ENCODE data around the gene FAM171A1.

FAM171A1 gene

DNA sequence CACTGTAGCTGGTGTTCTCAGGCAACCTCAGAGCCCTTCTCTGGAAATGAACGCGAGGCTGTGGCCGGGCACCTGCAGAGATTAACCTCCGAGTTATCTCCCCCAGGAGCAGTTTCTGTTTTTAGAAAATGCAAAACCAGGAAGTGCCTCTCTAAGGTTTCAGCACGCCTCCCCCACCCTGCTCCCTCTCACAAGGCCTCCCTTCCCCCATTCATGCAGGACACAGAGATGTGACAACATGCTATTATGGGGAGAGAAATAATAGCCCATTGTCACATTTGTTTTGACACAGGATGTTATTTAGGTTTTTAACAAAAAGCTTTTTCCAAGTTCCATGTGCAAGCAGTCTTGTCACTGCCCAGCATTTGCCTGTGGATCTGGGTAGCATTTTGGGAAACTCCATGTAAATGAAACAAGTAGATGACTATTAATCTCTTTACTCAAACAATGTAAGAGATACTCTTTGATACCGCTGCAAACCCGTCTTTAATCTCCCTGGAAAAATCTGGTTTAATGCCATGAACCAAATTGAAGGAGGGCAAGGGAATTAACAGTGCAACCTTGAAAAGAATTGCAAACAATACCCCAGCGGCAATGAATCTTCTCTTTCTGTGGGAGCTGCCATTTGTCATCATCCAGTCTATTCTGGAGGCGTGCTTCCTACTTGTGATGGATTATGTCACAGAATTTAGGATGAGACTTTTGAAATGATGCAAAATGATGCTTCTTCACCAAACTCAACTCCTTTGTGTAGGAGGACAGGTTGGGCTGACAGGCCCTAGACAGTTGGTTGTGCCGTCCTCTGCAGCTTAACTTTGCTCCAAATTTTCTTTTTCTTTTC, 116.1 kb downstream of the FAM171A1 start:
- Histone ChIP-seq H3K36me3 (replicated peaks; ENCODE audit: insufficient read depth, low read length) (no peaks in the 10 kb centered on the region), H3K4me3 (ENCODE audit: low read length) (peak overlapping the region; percentile 60), H3K9me2 (replicated peaks; ENCODE audit: insufficient read depth, low read length) (no peaks in the 10 kb centered on the region), H3K79me2 (ENCODE audit: low read length) (peaks cover 25% of the 10 kb centered on the region), H3F3A (ENCODE audit: insufficient read depth, low read length) (peaks cover 16% of the 10 kb centered on the region), H3K4me1 (ENCODE audit: low read length) (peaks cover 24% of the 10 kb centered on the region), H3K4me2 (ENCODE audit: low read depth, low read length) (peak overlapping the region; percentile 79), H3K27ac (ENCODE audit: low read length) (peak overlapping the region; percentile 75), H4K20me1 (ENCODE audit: insufficient read depth, low read length) (no peaks in the 10 kb centered on the region), H2AFZ (ENCODE audit: low read length) (peak overlapping the region; percentile 64), H3K27me3 (replicated peaks; ENCODE audit: insufficient read depth, low read length) (no peaks in the 10 kb centered on the region), H3K9ac (ENCODE audit: low read length) (peak overlapping the region; percentile 32; the same call in 1 of the 2 replicates), H3K9me3 (replicated peaks; ENCODE audit: insufficient read depth, low read length) (no peaks in the 10 kb centered on the region)
- TF ChIP-seq EZH2 (optimal IDR thresholded peaks at IDR 0.05; ENCODE audit: low read depth, low read length) (no peak), EZH2phosphoT487 (IDR thresholded peaks at IDR 0.05; ENCODE audit: low read length) (no peak)
- TF ChIP-seq, protein P1, sequence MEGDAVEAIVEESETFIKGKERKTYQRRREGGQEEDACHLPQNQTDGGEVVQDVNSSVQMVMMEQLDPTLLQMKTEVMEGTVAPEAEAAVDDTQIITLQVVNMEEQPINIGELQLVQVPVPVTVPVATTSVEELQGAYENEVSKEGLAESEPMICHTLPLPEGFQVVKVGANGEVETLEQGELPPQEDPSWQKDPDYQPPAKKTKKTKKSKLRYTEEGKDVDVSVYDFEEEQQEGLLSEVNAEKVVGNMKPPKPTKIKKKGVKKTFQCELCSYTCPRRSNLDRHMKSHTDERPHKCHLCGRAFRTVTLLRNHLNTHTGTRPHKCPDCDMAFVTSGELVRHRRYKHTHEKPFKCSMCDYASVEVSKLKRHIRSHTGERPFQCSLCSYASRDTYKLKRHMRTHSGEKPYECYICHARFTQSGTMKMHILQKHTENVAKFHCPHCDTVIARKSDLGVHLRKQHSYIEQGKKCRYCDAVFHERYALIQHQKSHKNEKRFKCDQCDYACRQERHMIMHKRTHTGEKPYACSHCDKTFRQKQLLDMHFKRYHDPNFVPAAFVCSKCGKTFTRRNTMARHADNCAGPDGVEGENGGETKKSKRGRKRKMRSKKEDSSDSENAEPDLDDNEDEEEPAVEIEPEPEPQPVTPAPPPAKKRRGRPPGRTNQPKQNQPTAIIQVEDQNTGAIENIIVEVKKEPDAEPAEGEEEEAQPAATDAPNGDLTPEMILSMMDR (IDR thresholded peaks at IDR 0.05; ENCODE audit: low read length): no peak
- DNase-seq: peak; percentile 90

DNA sequence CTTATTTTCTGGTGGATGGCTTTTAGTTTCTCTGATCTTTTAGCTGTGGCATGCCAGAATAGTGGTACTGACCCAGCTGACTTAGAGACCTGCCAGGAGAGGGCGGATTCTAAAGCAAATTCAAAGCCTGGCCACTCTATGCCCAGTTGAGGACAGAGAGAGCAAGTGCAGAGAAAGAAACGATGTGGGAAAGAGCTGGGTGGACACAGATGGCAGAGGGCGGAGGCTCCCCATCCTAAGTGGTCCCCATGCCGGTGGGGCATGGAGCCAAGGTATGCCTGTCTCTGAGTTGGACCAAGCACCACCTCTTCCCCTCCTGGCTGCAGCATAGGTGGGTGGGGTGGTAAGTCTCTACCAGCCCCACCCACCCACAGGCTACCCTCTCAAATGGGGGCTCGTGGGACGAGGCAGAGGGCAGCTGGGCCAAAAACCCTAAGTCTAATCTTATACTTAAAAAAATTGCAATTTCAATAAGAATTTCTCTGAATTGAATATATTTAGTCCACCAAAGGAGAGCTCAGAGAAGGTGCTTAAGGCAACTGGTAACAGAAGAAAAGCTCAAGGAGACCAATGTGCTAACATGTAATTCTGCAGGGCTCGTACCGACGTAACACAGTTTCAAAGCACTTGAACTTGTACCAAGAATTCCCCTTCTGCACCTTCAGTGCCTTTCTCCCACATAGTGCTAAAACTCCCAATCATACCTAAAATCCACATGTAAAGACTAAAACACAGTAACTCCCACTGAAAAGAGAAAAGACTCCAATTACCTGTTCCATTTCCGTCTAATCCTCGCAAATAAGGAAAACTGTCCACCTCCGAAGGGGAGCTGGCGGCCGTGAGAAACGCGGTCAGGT, 116.9 kb downstream of the FAM171A1 start:
- peak; percentile 48 for DNase-seq
- Histone ChIP-seq H3K4me2 (ENCODE audit: low read depth, low read length) (peak overlapping the region; percentile 79), H3K27ac (ENCODE audit: low read length) (peak overlapping the region; percentile 75), H3K4me3 (ENCODE audit: low read length) (peak overlapping the region; percentile 60), H3K9me2 (replicated peaks; ENCODE audit: insufficient read depth, low read length) (no peaks in the 10 kb centered on the region), H3K36me3 (replicated peaks; ENCODE audit: insufficient read depth, low read length) (no peaks in the 10 kb centered on the region), H3K4me1 (ENCODE audit: low read length) (peaks cover 24% of the 10 kb centered on the region), H4K20me1 (ENCODE audit: insufficient read depth, low read length) (no peaks in the 10 kb centered on the region), H3K27me3 (replicated peaks; ENCODE audit: insufficient read depth, low read length) (no peaks in the 10 kb centered on the region), H3K79me2 (ENCODE audit: low read length) (peaks cover 25% of the 10 kb centered on the region), H3K9me3 (replicated peaks; ENCODE audit: insufficient read depth, low read length) (no peaks in the 10 kb centered on the region), H2AFZ (ENCODE audit: low read length) (peak overlapping the region; percentile 64), H3K9ac (ENCODE audit: low read length) (peak overlapping the region; percentile 32; the same call in 1 of the 2 replicates), H3F3A (ENCODE audit: insufficient read depth, low read length) (peaks cover 16% of the 10 kb centered on the region)
- no peak for TF ChIP-seq EZH2 (optimal IDR thresholded peaks at IDR 0.05; ENCODE audit: low read depth, low read length)
- no peak for TF ChIP-seq EZH2phosphoT487 (IDR thresholded peaks at IDR 0.05; ENCODE audit: low read length)
- TF ChIP-seq, protein P1 (IDR thresholded peaks at IDR 0.05; ENCODE audit: low read length): no peak

DNA sequence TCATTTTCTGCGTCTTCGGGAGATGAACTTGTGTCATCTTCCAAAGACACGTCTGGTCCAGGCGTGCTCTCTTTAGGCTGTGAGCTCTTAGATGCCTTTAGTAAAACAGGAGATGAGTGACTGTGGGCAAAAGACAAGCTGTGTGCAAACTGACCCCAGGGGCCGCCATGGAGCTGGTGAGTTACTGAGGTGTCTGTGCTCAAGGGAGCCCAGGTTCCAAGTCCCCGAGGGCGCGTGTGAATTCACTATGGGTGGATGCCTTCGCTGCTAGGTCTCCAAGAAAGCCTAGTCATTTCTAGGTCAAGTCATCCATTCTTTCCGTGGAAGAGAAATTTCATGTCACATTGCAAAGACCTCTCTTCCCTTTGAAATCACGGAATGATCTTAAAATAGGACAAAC, 118.7 kb downstream of the FAM171A1 start:
- H2AFZ ChIP-seq (ENCODE audit: low read length): no peak overlapping the region
- H3K4me1 ChIP-seq (ENCODE audit: low read length): peaks cover 24% of the 10 kb centered on the region
- no peak overlapping the region for H3K9ac ChIP-seq (ENCODE audit: low read length)

More for the DNA sequence above, 118.7 kb downstream of the FAM171A1 start:
- no peak overlapping the region for H3K27ac ChIP-seq (ENCODE audit: low read length)
- no peaks in the 10 kb centered on the region for H3K36me3 ChIP-seq (replicated peaks; ENCODE audit: insufficient read depth, low read length)
- H3K4me2 ChIP-seq (ENCODE audit: low read depth, low read length): peak overlapping the region; percentile 37; the same call in 1 of the 2 replicates
- TF ChIP-seq EZH2 (optimal IDR thresholded peaks at IDR 0.05; ENCODE audit: low read depth, low read length) (no peak), EZH2phosphoT487 (IDR thresholded peaks at IDR 0.05; ENCODE audit: low read length) (no peak)
- TF ChIP-seq, protein P1 (IDR thresholded peaks at IDR 0.05; ENCODE audit: low read length): no peak
- H3K9me2 ChIP-seq (replicated peaks; ENCODE audit: insufficient read depth, low read length): no peaks in the 10 kb centered on the region
- DNase-seq: no peak
- no peaks in the 10 kb centered on the region for H4K20me1 ChIP-seq (ENCODE audit: insufficient read depth, low read length)
- H3K9me3 ChIP-seq (replicated peaks; ENCODE audit: insufficient read depth, low read length): no peaks in the 10 kb centered on the region
- H3K4me3 ChIP-seq (ENCODE audit: low read length): no peak overlapping the region
- peaks cover 16% of the 10 kb centered on the region for H3F3A ChIP-seq (ENCODE audit: insufficient read depth, low read length)
- H3K27me3 ChIP-seq (replicated peaks; ENCODE audit: insufficient read depth, low read length): no peaks in the 10 kb centered on the region
- H3K79me2 ChIP-seq (ENCODE audit: low read length): peaks cover 29% of the 10 kb centered on the region
